K562 (cell line): Measurements from ENCODE around the gene CHRNB1. TPM values are rescaled to one million over a fixed set of nuclear protein-coding genes. Genes with fewer than 3 reads are reported as not detected.

ENCODE experiments used
- CBX3 ChIP-seq, 2 experiments: IDR thresholded peaks; 1 replicate in 1 of 2; 2 replicates in 1 of 2; pipeline ENCODE4 v1.6.1; 2012; ENCODE audit warnings: inconsistent platforms in 2 of 2, low read length in 2 of 2, borderline replicate concordance in 1 of 2, control low read depth in 1 of 2
- CBX5 ChIP-seq: IDR thresholded peaks from 2 replicates; pipeline ENCODE4 v1.6.1; 2014; ENCODE audit warnings: low read depth, borderline replicate concordance
- CCNT2 ChIP-seq: IDR thresholded peaks from 2 replicates; pipeline ENCODE4 v1.6.1; 2011; ENCODE audit warnings: borderline replicate concordance, low read depth, mild to moderate bottlenecking, moderate library complexity, mixed read lengths, low read length; ENCODE audit not compliant: insufficient read length; ENCODE audit errors: extremely low read depth
- ETV6 ChIP-seq, 3 experiments: fragments of 150-350 bp in 1 of 3; sonication (generic) in 1 of 3; formaldehyde crosslinking in 1 of 3; IDR thresholded peaks; 2 replicates each; pipeline versions ENCODE4 v1.6.1 to v1.8.0; 2014 to 2022; ENCODE audit warnings: borderline replicate concordance in 2 of 3, low read depth in 2 of 3, antibody characterized with exemption in 1 of 3, low read length in 1 of 3, mild to moderate bottlenecking in 1 of 3, missing genetic modification reagents in 1 of 3
- FOXA3 ChIP-seq, 2 experiments: fragments of 450-650 bp in 1 of 2; sonication (generic) in 1 of 2; formaldehyde crosslinking; IDR thresholded peaks in 1 of 2; conservative IDR thresholded peaks in 1 of 2; 2 replicates each; pipeline versions ENCODE4 v1.4.0 to v1.8.0; 2020 to 2022; ENCODE audit warnings: mild to moderate bottlenecking in 2 of 2, missing genetic modification reagents in 1 of 2
- FOXK1 ChIP-seq: sonication (generic); formaldehyde crosslinking; IDR thresholded peaks from 2 replicates; pipeline ENCODE4 v1.8.0; 2022; ENCODE audit warnings: missing genetic modification reagents, mild to moderate bottlenecking, borderline replicate concordance
- GATAD2A ChIP-seq: fragments of 450-650 bp; IDR thresholded peaks from 2 replicates; pipeline ENCODE4 v1.6.1; 2017
- HEY1 ChIP-seq: fragments of 250-450 bp; sonication (Bioruptor Pico); IDR thresholded peaks from 2 replicates; pipeline ENCODE4 v1.5.0; 2020; ENCODE audit warnings: mild to moderate bottlenecking, moderate library complexity, borderline replicate concordance
- HOXB6 ChIP-seq: fragments of 250-450 bp; sonication (Bioruptor Pico); IDR thresholded peaks from 2 replicates; pipeline ENCODE4 v1.5.1; 2022; ENCODE audit warnings: mild to moderate bottlenecking, borderline replicate concordance
- KLF1 ChIP-seq: fragments of 450-650 bp; IDR thresholded peaks from 2 replicates; pipeline ENCODE4 v1.6.1; 2016; ENCODE audit warnings: missing genetic modification characterization, missing compliant biosample characterization
- RBM34 ChIP-seq: fragments of 200-400 bp; formaldehyde crosslinking; IDR thresholded peaks from 2 replicates; pipeline ENCODE4 v1.6.1; 2018; ENCODE audit warnings: low read length, borderline replicate concordance; ENCODE audit not compliant: insufficient read depth
- RNF219 ChIP-seq: fragments of 250-450 bp; sonication (Bioruptor Pico); IDR thresholded peaks from 2 replicates; pipeline ENCODE4 v1.5.0; 2022; ENCODE audit warnings: mild to moderate bottlenecking
- SRSF7 ChIP-seq: fragments of 200-400 bp; formaldehyde crosslinking; optimal IDR thresholded peaks from 2 replicates; pipeline ENCODE3; 2017; ENCODE audit warnings: mild to moderate bottlenecking, low read depth, low read length
- ZBTB2 ChIP-seq: fragments of 450-650 bp; IDR thresholded peaks from 2 replicates; pipeline ENCODE4 v1.6.1; 2016; ENCODE audit warnings: antibody characterized with exemption
- ZFP1 ChIP-seq: fragments of 450-650 bp; formaldehyde crosslinking; IDR thresholded peaks from 2 replicates; pipeline ENCODE4 v1.4.0; 2020; ENCODE audit warnings: mild to moderate bottlenecking, mixed read lengths
- ZFX ChIP-seq: sonication (generic); formaldehyde crosslinking; IDR thresholded peaks from 2 replicates; pipeline ENCODE4 v1.8.0; 2022; ENCODE audit warnings: mild to moderate bottlenecking, missing genetic modification reagents, moderate library complexity
- ZNF140 ChIP-seq: fragments of 250-450 bp; sonication (Bioruptor Pico); IDR thresholded peaks from 2 replicates; pipeline ENCODE4 v1.8.0; 2021; ENCODE audit warnings: moderate library complexity, mild to moderate bottlenecking, inconsistent platforms
- ZNF263 ChIP-seq: sonication (generic); formaldehyde crosslinking; IDR thresholded peaks from 2 replicates; pipeline ENCODE4 v1.8.0; 2022; ENCODE audit warnings: mild to moderate bottlenecking, missing genetic modification reagents, borderline replicate concordance
- ZNF280A ChIP-seq: fragments of 450-650 bp; IDR thresholded peaks from 2 replicates; pipeline ENCODE4 v1.6.1; 2018; ENCODE audit warnings: mild to moderate bottlenecking, low read depth; ENCODE audit not compliant: partially characterized antibody
- ZNF511 ChIP-seq: sonication (generic); formaldehyde crosslinking; IDR thresholded peaks from 2 replicates; pipeline ENCODE4 v1.8.0; 2022; ENCODE audit warnings: mild to moderate bottlenecking, missing genetic modification reagents
- ZNF586 ChIP-seq: fragments of 450-650 bp; formaldehyde crosslinking; conservative IDR thresholded peaks from 2 replicates; pipeline ENCODE4 v1.4.0; 2020; ENCODE audit warnings: mild to moderate bottlenecking, moderate library complexity
- polyA plus RNA-seq, 8 experiments: library from polyadenylated mRNA; depleted of rRNA in 4 of 8; stranded (reverse) in 5 of 8; unstranded in 3 of 8; fragments of >200 nt; fragmentation: Nextera tagmentation in 2 of 8; fragmentation: Illumina TruSeq in 1 of 8; extraction: Ambion mirVana in 2 of 8; extraction: Trizol in 1 of 8; gene quantifications; 2 replicates each; pipeline versions ENCODE4 v1.2.1 to v1.2.3, GENCODE V29; 2011 to 2014; ENCODE audit warnings: inconsistent platforms in 1 of 8, missing spikeins in 1 of 8
- total RNA-seq, 7 experiments: library from RNA; depleted of rRNA in 6 of 7; stranded (reverse); fragments of >200 nt in 6 of 7; fragmentation: Illumina TruSeq in 2 of 7; extraction: Trizol in 2 of 7; gene quantifications; 2 replicates each; pipeline versions ENCODE4 v1.2.1 to v1.2.3, GENCODE V29; 2011 to 2021; ENCODE audit warnings: low replicate concordance in 1 of 7

Gene CHRNB1
- total and polyA plus RNA-seq, 9 of the 15 experiments (the other 6 are each of a cell fraction or from before 2014, with no cell fraction given), result 4.7 to 12.3 (median 6.8) TPM

GRCh38 chr17:7404737-7405349 is 40.0 kb upstream of the CHRNB1 start (continued):
- TF ChIP-seq CBX3 (IDR thresholded peaks at IDR 0.05; ENCODE audit: borderline replicate concordance in 1 of 2, low read length in 2 of 2), result no peak
- TF ChIP-seq CBX5, result no peak
- TF ChIP-seq ZNF280A, result no peak
- no peak for TF ChIP-seq ZFP1 (CRISPR knock-in tag)
- TF ChIP-seq HOXB6 (CRISPR knock-in tag), result no peak
- no peak for TF ChIP-seq RBM34
- peak; percentile 23 for TF ChIP-seq CCNT2
- TF ChIP-seq ZBTB2, result no peak
- TF ChIP-seq ZFX, result 0 out of 2 replicates have a peak, but pooled peaks have one; percentile 12
- TF ChIP-seq HEY1 (CRISPR knock-in tag), result no peak
- TF ChIP-seq SRSF7, result no peak
- no peak for TF ChIP-seq ZNF511 (CRISPR knock-in tag)
- TF ChIP-seq ZNF263 (CRISPR knock-in tag), result no peak
- no peak for TF ChIP-seq ETV6 (IDR thresholded peaks at IDR 0.05; ENCODE audit: borderline replicate concordance in 1 of 2, low read depth in 2 of 2, low read length in 1 of 2)
- no peak for TF ChIP-seq ETV6 (CRISPR knock-in tag; IDR thresholded peaks at IDR 0.05; ENCODE audit: borderline replicate concordance)
- no peak for TF ChIP-seq FOXK1 (CRISPR knock-in tag)
- no peak for TF ChIP-seq GATAD2A
- TF ChIP-seq FOXA3 (CRISPR knock-in tag; conservative IDR thresholded peaks at IDR 0.05 in 1 of 2, IDR thresholded peaks at IDR 0.05 in 1 of 2), result no peak
- TF ChIP-seq ZNF586, result no peak
- no peak for TF ChIP-seq KLF1
- TF ChIP-seq ZNF140 (CRISPR knock-in tag), result no peak
- no peak for TF ChIP-seq RNF219 (CRISPR knock-in tag)
